GM19035 (cell line): ENCODE results near the gene FXR2.
A peak's percentile ranks its signal among the peaks of the same experiment; 100 is the strongest.
"Not testable (repeated sequence)": the region's sequence is repeated elsewhere in the genome, so short reads cannot be mapped to it uniquely, and the experiment has no call there.

Source experiments
- ATAC-seq: cut with Tn5 transposase; IDR thresholded peaks from one replicate; pipeline ENCODE4 v1.9.1; 2021; ENCODE audit not compliant: unreplicated experiment

The FXR2 gene

DNA sequence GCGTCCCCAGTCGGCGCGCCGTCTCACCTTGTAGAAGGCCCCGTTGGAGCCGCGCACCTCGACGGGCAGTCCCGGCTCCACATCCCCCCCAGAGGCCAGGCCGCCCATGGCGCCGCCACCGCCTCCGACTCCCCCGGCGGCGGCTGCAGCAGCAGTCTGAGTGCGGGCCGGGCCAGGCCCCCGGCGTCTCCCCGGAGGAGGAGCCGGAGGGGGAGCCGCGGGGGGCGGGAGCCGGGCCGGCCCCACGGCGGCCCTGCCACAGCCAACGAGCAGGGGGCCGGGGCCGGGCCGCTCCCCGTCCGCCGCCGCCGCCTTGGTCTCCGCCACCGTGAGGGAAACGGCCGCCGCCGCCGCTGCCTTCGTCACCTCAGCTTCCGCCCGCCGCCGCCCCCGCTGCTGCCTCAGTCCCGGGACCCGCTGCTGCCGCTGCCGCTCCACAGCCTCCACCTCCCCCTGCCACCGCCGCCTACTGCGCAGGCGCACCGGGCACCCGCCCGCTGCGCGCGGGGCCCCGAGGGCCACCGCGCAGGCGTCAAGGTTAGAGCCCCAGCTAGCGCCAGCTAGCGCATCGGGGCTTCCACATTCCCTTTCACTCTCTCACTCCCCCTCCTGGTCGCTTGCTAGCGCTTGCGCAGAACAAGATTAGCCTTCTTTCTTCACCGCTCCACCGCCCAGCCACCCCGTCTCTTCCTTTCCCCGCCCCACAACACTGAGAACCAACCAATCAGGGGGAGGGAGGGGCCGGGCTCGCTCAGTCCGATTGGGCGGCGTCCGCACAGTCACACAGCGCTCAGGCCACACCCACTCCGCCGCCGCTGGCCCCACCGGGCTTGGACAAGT, at the start of gene FXR2:
TSS of gene FXR2 (minus strand) at position 473 of the 840 bp plus-strand sequence. CDS start at position 108, 365 bp downstream.
- peak; percentile 85 for ATAC-seq

DNA sequence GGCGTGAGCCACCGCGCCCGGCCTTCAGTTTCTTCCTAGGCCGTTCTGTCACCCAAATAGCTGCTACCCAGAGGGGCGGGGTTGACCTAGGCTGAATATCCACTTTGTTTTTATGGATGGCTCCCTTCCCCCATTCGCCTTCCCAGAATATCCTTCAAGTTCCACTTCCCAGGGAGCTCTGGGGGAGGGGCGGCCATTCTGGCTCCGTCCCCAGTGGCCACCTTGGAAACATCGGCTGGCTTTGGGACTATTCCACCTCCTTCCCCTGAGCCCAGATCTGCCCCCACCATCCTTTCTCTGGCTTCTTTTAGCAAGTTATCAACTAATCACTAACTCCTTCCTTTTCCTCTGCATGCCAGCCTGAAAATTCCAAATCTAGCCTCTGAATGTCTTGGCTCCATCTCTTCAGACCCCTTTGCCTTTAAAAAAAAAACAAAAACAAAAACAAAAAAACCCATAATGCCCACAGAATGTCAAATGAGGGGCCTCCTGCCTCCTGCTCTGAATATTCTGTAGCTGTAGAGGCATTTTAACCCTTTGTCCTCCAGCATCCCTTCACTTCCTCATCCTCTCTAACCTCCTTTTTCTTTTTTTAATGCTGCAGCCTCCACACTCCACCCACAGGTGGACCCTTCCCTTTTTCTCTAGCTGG, 42.4 kb upstream of the FXR2 start:
- no peak for ATAC-seq

DNA sequence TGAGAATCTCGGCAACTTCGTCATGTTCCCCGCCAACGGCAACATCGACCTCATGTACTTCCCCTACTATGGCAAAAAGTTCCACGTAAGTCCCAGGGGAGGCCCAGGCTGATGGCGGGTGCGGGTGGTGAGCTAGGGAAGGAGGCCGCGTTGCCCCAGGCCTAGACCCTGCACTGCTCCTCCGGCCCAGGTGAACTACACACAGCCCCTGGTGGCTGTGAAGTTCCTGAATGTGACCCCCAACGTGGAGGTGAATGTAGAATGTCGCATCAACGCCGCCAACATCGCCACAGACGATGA, 40.8 kb upstream of the FXR2 start:
- no peak for ATAC-seq

DNA sequence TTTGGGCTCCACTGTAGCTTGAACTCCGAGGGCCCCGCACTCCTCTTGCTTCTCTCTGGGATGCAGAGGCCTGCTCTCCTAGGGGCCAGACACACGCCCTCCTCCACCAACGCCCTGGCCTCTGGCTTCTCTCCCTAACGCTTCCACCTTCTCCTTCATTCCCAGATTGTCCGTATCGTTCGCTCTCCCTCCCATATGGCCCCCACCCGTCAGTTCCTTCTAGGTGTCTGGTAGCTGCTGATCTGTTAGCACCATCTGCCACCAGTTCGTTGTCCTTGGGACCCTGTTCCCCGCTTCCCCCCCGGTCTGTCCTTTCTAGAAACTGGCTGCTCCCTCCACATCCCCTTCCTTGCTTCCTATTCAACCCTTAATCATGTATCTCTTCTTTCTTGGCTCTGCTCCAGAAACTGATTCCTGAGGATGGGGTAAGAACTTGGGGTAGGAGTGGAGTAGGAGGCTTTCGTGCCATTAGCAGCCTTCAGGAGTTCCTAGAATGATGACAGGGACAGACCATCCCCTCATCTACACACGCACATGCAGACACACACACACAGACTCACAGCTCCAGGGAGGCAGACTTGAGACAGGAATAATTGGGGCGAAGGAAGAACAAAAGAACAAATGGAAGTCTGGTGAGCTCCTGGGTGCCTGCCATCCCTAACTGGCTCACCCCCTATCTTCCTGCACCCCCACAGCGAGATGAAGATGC, 40.3 kb upstream of the FXR2 start:
- ATAC-seq, result no peak

DNA sequence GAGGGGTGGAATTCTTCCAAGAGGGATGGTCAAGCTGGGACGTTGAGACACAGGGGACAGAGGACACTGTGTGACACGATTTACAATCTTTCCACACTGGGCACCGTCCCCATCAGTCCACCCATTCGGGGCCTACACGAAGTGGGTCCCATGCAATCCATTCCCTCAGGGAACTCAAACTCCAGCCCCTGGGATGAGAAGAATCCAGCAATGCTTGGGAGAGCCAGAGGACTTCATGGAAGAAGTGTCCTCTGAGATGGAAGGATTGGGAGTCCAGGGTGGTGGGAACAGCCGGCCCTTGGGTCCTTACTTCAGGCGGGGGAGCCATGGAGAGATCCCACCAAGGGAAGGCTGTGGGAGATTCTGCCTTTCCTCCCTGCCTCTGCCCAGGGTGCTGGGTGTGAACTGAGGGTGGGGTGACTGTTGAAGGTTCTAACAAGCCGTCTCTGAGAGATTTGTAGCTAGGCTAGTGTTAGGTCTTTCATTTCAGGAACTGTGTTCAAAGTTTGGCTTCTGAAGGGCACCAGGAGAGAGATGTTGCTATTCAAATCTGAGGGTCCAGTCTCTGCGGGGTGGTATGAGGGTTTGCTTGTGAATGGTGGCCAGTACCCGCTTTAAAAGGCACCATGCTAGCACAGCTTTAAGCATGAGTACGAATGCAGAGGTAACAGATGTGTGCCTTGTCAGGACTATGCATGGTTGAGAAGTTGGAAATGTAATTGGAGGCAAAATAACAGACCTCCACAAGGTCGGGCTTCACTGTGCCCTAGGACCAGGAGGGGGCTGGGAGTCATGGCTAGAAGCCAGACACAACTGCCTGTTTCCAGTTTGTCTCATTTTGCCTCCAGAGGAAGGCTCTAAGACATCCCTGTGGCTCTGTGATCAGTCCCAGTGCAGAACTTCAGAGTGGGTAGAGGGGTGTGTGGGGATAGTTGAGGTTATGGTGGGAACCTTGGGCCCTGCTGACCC, 38.0 kb upstream of the FXR2 start:
- no peak for ATAC-seq

DNA sequence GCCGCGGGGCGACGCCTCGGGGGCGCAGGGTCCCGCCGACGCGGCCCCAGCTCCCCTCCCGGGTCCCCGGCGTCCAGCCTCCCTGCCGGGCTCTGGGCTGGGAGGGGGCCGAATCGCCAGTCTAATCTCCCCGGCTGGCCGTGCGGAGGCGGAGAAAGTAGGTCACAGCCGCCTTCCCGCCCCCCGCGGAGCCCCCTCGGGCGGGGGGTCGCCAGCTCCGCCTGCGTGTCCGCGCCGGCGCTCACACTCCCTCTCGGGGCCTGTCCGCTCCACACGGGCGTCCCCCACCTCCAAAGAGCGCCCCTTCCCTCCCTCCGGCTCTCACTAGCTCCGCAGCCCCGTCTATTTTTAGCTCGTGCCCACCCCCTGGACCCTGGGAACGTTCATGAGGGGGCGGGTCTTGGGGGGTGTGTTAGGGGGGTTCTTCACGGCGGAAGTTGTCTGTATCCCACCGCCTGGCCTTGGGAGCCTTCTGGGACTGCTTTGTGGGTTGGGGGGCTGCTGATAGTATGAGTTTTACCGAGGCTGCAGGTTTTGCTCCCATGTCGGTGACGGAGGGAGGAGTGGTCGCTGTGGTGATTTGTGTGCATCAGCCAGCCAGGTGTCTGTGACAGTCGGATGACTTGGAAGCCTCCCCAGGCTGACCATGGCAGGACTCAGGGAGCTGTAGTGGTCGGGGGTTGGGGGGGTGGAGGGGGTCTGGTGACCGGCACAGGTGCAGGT, 37.1 kb upstream of the FXR2 start:
- no peak for ATAC-seq

DNA sequence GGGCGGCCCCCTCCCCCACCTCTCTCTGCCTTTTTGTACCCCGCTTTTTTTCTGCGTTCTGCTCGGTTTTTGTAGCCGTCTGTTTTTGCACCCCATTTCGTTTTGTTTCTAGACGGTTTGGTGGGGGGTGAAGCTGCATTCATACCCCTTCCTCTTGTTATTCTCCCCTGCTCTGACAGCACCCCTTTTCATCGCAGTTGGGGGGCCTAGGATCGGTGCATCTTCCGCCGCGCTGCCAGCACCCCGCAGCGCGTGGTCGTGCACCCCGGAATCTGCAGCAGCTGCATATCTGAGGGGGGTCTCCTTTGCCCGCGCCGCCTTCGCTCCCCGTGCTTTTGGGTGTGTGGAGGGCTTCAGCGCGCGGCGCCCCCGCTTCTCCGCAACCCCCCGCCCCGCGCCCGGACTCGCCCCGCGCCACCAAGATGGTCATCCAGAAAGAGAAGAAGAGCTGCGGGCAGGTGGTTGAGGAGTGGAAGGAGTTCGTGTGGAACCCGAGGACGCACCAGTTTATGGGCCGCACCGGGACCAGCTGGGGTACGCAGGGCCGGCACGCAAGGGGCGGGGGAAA, 36.5 kb upstream of the FXR2 start:
- no peak for ATAC-seq

DNA sequence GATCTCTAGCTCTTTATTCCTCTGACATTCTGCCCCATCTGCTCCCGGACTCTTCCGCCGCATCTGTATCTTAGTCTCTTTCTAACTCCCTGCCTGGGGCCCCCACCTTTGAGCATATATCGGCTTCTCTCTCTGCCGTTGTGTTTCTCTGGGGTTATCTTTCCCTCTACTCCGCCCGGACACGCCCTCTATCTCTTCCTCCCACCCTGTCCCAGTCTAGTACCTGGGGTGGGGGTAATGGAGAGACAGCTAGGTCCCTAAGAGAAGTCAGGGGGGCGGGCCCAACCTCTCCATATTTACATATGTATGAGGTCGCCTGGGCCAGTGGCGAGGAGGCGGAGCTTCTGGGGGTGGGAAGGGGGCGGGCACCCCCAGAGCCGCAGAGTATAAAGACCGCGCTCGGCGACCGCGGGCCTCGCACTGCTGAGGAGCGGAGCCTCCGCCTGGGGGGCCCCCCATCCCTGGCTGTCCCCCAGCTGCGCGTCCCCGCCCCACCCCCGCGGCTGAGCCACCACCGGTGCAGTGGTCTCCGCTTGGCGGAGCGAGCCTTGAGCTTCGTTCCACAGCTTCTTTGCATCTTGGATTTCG, 35.9 kb upstream of the FXR2 start, which contains the start of gene ATP1B2:
TSS of gene ATP1B2 (plus strand) at position 418 of the 588 bp plus-strand sequence. CDS start 593 bp downstream, outside the sequence.
- no peak for ATAC-seq

DNA sequence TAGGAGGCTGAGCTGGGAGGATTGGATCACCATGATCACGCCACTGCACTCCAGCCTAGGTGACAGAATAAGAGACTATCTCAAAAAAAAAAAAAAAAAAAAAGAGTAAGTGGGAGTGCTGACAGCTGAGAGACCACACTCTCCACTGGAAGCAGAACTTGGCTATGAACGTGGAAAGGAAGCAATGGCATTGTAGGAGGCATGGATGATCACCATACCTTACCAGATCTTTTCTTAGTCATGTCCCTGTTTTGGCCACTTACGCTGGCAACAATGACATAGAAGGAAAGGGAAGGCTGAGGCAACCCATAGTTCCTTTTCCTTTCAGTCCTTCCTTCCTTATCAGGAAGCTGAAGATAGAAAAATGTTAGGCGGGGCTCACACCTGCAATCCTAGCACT, 32.3 kb upstream of the FXR2 start:
- ATAC-seq, result no peak

DNA sequence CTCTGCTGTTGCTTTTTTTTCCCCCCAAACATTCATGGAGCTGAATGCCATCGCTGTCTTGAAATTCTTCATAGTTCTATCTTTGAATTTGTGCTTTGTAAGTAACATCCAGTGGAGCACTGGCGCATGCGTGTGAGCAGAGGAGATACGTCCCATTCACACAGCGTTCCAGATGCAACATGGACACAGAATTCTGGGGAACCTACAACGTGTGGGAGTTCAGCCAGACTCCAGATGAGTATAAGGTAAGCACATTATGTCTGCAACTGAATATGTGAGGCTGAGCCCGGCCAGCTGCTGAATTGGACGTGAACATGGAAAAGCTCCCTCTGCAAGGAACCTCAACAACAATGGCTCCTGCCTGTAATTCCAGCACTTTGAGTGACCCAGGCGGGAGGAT, 31.8 kb upstream of the FXR2 start:
- no peak for ATAC-seq

DNA sequence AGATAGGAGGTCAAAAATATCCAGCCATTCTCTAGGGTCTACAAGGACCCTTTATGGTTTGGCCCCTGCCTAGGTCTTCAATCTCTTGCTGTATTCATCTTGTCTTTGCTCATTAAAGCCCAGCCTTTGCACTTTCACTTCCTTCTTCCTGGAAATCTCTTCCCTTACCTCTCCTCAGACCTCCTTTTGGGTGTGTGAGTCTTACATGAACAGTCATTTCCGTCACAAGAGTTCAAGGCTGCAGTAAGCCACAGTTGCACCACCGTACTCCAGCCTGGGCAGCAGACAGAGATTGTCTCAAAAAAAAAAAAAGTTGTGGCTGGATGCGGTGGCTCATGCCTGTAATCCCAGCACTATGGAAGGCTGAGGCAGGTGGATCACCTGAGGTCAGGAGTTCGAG, 30.1 kb upstream of the FXR2 start:
- no peak for ATAC-seq

DNA sequence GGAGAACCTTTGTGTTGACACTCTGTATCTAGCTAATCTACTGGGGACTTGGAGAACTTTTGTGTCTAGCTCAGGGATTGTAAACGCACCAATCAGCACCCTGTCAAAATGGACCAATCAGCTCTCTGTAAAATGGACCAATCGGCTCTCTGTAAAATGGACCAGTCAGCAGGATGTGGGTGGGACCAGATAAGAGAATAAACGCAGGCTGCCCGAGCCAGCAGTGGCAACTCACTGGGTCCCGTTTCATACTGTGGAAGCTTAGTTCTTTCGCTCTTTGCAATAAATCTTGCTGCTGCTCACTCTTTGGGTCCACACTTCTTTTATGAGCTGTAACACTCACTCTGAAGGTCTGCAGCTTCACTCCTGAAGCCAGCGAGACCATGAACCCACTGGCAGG, 26.9 kb upstream of the FXR2 start:
- ATAC-seq, result not testable (repeated sequence)

DNA sequence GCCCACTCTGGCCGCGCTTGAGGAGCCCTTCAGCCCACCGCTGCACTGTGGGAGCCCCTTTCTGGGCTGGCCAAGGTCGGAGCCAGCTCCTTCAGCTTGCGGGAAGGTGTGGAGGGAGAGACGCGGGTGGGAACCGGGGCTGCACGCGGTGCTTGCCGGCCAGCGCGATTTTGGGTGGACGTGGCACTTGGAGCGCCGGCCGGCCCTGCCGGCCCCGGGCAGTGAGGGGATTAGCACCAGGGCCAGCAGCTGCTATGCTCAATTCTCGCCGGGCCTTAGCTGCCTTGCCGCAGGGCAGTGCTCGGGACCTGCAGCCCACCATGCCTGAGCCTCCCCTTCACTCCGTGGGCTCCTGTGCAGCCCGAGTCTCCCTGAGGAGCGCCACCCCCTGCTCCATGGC, 26.1 kb upstream of the FXR2 start:
- ATAC-seq, result no peak

DNA sequence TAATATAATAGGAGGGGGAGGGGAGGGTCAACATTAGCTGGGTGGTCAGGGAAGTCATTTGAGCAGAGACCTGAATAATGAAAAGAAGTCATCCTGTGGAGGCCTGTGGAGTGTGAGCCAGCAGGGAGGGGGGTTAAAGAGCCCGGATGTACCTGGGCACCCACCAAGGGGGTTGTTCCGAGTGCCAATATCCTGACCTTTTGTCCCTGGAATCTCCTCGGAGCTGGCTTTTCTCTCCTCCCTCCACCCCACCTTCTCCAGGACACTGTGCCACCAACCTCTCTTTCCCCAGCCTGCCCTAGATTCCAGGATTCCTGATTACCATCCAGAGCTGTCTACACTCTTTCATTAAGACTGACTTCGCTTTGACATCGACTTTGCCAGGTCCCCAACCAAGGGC, 21.5 kb upstream of the FXR2 start:
- no peak for ATAC-seq

DNA sequence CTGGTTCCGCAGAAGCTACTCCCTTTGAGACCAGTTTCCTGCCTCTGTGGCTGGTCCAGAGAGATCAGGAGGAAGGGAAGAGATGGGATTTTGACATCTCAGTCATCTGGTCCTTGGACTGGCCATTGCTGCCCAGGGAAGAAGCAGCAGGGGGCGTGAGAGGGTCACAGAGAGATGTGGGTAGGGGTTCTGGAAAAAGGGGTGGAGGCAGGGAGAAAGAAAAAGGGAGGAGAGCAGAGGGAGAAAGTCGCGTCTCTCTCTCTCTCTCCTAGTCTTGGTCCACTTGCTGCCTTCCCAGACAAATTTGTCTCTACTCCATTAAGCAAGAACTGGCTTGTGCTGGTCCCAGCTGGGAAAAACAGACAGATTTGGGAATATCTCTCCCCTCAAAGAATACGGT, 19.7 kb upstream of the FXR2 start:
- ATAC-seq, result no peak

DNA sequence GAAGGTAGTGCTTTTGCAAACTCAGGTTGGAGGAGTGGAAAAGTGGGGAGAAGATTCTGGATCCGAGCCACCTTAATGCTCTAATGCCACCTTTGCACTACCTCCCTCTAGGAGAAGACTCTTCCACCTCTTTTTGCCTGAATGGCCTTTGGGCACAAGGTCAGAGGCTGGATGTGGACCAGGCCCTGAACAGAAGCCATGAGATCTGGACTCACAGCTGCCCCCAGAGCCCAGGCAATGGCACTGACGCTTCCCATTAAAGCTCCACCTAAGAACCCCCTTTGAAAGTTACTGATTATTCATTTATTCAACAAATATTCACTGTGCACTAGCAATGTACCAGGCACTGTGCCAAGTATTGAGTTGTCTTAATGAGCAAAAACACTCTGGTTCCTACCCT, 18.4 kb upstream of the FXR2 start:
- no peak for ATAC-seq

DNA sequence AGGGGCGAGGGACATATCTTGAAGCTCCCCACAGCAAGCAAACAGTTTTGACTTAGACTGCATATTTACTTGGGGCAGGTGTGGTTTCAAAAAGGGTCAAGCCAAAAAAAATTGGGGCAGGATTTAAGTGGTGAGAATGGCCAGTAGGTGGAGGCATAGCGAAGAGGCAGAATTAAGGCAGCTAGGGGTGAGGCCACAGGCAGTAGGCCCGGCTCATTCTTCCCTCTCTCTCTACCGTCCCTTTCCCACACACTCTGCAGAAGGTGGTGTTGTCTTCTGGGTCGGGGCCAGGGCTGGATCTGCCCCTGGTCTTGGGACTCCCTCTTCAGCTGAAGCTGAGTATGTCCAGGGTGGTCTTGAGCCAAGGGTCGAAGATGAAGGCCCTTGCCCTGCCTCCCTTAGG, 17.8 kb upstream of the FXR2 start:
- no peak for ATAC-seq

DNA sequence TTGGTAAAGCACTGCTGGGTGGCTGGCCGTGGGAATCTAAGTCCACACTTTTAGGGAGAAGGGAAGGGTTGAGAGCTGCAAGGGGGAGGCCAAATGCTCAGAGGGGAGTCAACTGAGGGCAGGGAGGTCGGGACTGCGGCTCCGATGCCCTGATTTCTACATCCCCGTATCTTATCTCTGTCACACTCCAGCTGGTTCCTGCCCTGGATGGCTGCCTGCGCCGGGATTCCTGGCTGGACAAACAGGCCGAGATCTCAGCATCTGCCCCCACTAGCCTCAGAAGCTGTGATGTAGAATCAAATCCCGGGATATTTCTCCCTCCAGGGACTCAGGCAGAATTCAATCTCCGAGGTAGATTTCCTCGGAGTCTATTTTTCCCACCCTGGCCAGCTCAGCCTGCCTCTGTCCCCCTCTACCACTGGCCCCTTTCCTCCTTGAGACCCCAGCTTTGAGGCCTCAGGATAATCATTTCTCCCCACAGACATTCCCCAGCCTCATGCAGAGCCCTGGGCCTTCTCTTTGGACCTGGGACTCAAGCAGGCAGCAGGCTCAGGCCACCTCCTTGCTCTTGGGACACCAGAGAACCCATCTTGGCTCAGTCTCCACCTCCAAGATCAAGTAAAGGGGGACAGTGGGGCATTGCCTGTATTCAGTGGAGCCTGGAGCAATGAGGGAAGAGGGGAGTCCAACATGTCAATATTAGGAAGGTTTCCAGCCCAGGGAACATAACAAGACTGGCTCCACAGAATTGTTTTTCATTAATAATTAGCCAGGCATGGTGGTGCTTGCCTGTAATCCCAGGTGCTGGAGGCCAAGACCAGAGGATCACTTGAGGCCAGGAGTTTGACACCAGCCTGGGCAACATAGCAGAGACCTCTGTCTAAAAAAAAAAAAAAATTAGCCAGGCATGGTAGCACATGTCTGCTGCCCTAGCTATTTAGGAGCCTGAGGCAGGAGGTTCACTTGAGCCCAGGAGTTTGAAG, 17.0 kb upstream of the FXR2 start:
- no peak for ATAC-seq
